ENCODE measurements around the gene ANXA7. TPM values are rescaled to one million over a fixed set of nuclear protein-coding genes. Genes with fewer than 3 reads are reported as not detected.
A peak's percentile ranks its signal among the peaks of the same experiment; 100 is the strongest.

ANXA7 gene
- total and polyA plus RNA-seq, 2 donors (not counting 3 experiments of a cell fraction or from before 2014, with no cell fraction given), result 56.5 to 81.6 TPM

DNA sequence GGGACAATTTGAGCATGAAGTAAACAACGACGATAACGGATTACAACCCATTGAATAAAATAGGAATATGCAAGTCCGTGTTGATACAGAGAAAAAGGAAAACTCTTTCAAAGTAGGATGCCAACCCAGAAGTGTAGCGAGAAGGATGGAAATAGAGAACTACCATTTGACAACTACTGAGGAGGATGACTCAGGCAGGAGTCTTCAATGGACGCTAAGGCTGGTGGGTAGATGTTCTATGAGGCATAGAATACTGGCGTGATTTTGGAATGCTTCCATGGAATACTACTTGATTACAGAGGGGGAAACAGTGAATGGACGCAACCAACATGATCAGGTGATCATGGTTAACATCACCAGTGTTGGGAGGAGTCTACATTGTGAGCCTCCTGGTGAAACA, 54.4 kb downstream of the ANXA7 start:
- ChIA-PET POLR2A (no interaction called here), CTCF (interaction anchor here (1.3 to 1.5 kb wide), 2 partner anchors 96 to 125 kb away, joined by 3 to 9 read pairs; no protein-coding TSS in a partner anchor)
- no peaks in the 10 kb centered on the region for H3K79me2 ChIP-seq (ENCODE audit: control insufficient read depth, insufficient read depth, low read length)
- H4K20me1 ChIP-seq (replicated peaks; ENCODE audit: control insufficient read depth, extremely low read depth, insufficient read depth, low read length), result no peaks in the 10 kb centered on the region
- DNase-seq (ENCODE audit: low read depth, low spot score) (no peak), FAIRE-seq (no peak)
- peaks cover 10% of the 10 kb centered on the region for H3K4me1 ChIP-seq (ENCODE audit: control insufficient read depth, extremely low read depth, insufficient read depth, low read length)
- TF ChIP-seq JUN (IDR thresholded peaks at IDR 0.05; ENCODE audit: borderline replicate concordance, insufficient read depth, insufficient read length, low read depth), result no peak
- TF ChIP-seq POLR2A (IDR thresholded peaks at IDR 0.05; ENCODE audit: low read depth, low read length), result no peak
- TF ChIP-seq, protein P1, sequence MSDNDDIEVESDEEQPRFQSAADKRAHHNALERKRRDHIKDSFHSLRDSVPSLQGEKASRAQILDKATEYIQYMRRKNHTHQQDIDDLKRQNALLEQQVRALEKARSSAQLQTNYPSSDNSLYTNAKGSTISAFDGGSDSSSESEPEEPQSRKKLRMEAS (IDR thresholded peaks at IDR 0.05; ENCODE audit: insufficient read depth, insufficient read length), result no peak
- no peak for TF ChIP-seq POLR2AphosphoS5 (IDR thresholded peaks at IDR 0.05; ENCODE audit: insufficient read depth, low read depth, low read length)
- no peak for TF ChIP-seq EZH2 (IDR thresholded peaks at IDR 0.05; ENCODE audit: borderline replicate concordance, low read depth, low read length, severe bottlenecking)
- no peak for TF ChIP-seq GATA2 (IDR thresholded peaks at IDR 0.05; ENCODE audit: insufficient read depth, insufficient read length, low read depth, low read length)
- TF ChIP-seq FOS (IDR thresholded peaks at IDR 0.05; ENCODE audit: borderline replicate concordance, insufficient read depth, low read length), result no peak
- TF ChIP-seq, protein P2, sequence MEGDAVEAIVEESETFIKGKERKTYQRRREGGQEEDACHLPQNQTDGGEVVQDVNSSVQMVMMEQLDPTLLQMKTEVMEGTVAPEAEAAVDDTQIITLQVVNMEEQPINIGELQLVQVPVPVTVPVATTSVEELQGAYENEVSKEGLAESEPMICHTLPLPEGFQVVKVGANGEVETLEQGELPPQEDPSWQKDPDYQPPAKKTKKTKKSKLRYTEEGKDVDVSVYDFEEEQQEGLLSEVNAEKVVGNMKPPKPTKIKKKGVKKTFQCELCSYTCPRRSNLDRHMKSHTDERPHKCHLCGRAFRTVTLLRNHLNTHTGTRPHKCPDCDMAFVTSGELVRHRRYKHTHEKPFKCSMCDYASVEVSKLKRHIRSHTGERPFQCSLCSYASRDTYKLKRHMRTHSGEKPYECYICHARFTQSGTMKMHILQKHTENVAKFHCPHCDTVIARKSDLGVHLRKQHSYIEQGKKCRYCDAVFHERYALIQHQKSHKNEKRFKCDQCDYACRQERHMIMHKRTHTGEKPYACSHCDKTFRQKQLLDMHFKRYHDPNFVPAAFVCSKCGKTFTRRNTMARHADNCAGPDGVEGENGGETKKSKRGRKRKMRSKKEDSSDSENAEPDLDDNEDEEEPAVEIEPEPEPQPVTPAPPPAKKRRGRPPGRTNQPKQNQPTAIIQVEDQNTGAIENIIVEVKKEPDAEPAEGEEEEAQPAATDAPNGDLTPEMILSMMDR (IDR thresholded peaks at IDR 0.05; ENCODE audit: extremely low read depth in 1 of 2, insufficient read depth in 1 of 2, low read depth in 1 of 2, low read length in 2 of 2), result no peak
- TF ChIP-seq MYC (IDR thresholded peaks at IDR 0.05; ENCODE audit: low read depth, low read length), result no peak
- H3K36me3 ChIP-seq (ENCODE audit: control insufficient read depth in 2 of 2, extremely low read depth in 1 of 2, insufficient read depth in 2 of 2, low read length in 2 of 2), result no peaks in the 10 kb centered on the region
- H3K9me3 ChIP-seq (replicated peaks; ENCODE audit: control insufficient read depth, insufficient read depth, low read length), result no peaks in the 10 kb centered on the region
- intact Hi-C loops (cut with micrococcal nuclease) (loop anchor here (5.0 kb wide), 2 partner anchors 107 to 192 kb away; partner anchors contain the start of genes ECD, FAM149B1 and MRPS16), dilution Hi-C loops (cut with MboI; ENCODE audit: extremely low pct_ligation_motif_present, low sequenced_read_pairs) (no loop called here)
- peak overlapping the region; percentile 55 for H2AFZ ChIP-seq (ENCODE audit: low read depth, low read length)
- H3K27me3 ChIP-seq (ENCODE audit: control insufficient read depth in 2 of 2, insufficient read depth in 2 of 2, low read length in 2 of 2), result peaks cover 9 to 10% of the 10 kb centered on the region in 2 experiments
- H3K9ac ChIP-seq (replicated peaks; ENCODE audit: extremely low read depth, insufficient read depth, low read length), result no peak overlapping the region
- no peak overlapping the region for H3K4me3 ChIP-seq (replicated peaks in 1 of 3; ENCODE audit: insufficient read depth in 1 of 3, low read depth in 1 of 3, low read length in 3 of 3)
- no peak overlapping the region for H3K27ac ChIP-seq (ENCODE audit: insufficient read depth, low read depth, low read length)
- BruUV-seq (replicated peaks), result no TSS peak
- no peaks in the 10 kb centered on the region for H3K9me1 ChIP-seq (replicated peaks; ENCODE audit: control insufficient read depth, extremely low read depth, insufficient read depth, low read length)
- H3K4me2 ChIP-seq (ENCODE audit: insufficient read depth, low read length), result peak overlapping the region; percentile 91

Measured in endothelial cell of umbilical vein (primary cell).